Astrocyte (in vitro differentiated cells and primary cell): ENCODE measurements around the gene ZNF24. TPM values are rescaled to one million over a fixed set of nuclear protein-coding genes. Genes with fewer than 3 reads are reported as not detected.

Experiments
- DNase-seq: peaks from one replicate; pipeline ENCODE4 v3.0.0-alpha.2; 2010; ENCODE audit warnings: low read depth
- FAIRE-seq: peaks from 2 replicates; lab custom pipeline; 2011; peaks lifted over from hg19 to GRCh38; lab: Jason Lieb, UNC
- H2AFZ ChIP-seq: 2 replicates; pipeline ENCODE4 v1.6.0; 2012; ENCODE audit warnings: low read depth, low read length, inconsistent platforms
- H3K27ac ChIP-seq: 2 replicates; pipeline ENCODE4 v1.5.1; 2011; ENCODE audit warnings: low read depth, low read length, inconsistent platforms
- H3K27me3 ChIP-seq: 2 replicates; pipeline ENCODE4 v1.6.0; 2011; ENCODE audit warnings: low read length, inconsistent platforms; ENCODE audit not compliant: insufficient read depth
- H3K36me3 ChIP-seq: 2 replicates; pipeline ENCODE4 v1.5.1; 2011; ENCODE audit warnings: low read length, inconsistent platforms; ENCODE audit not compliant: insufficient read depth
- H3K4me1 ChIP-seq: 2 replicates; pipeline ENCODE4 v1.5.1; 2011; ENCODE audit warnings: low read length, inconsistent platforms; ENCODE audit not compliant: insufficient read depth
- H3K4me2 ChIP-seq: 2 replicates; pipeline ENCODE4 v1.6.0; 2012; ENCODE audit warnings: low read length, inconsistent platforms
- H3K4me3 ChIP-seq: 2 replicates; pipeline ENCODE4 v1.5.1; 2011; ENCODE audit warnings: low read depth, mild to moderate bottlenecking, low read length, inconsistent platforms; ENCODE audit not compliant: insufficient read depth
- H3K79me2 ChIP-seq: 2 replicates; pipeline ENCODE4 v1.6.0; 2012; ENCODE audit warnings: mild to moderate bottlenecking, low read length, inconsistent platforms; ENCODE audit not compliant: insufficient read depth
- H3K9ac ChIP-seq: 2 replicates; pipeline ENCODE4 v1.6.0; 2012; ENCODE audit warnings: mild to moderate bottlenecking, low read length, inconsistent platforms
- H3K9me3 ChIP-seq: 2 replicates; pipeline ENCODE4 v1.5.1; 2012; ENCODE audit warnings: low read depth, mild to moderate bottlenecking, low read length, inconsistent platforms; ENCODE audit not compliant: insufficient read depth
- H4K20me1 ChIP-seq: 2 replicates; pipeline ENCODE4 v1.6.0; 2012; ENCODE audit warnings: low read length, inconsistent platforms; ENCODE audit not compliant: insufficient read depth
- H3K27ac Mint-ChIP-seq: one replicate; pipeline ENCODE4 v1.8.0; 2021; ENCODE audit warnings: mild to moderate bottlenecking, mixed read lengths; ENCODE audit not compliant: unreplicated experiment
- H3K27me3 Mint-ChIP-seq: one replicate; pipeline ENCODE4 v1.8.0; 2021; ENCODE audit warnings: low read depth, mixed read lengths; ENCODE audit not compliant: unreplicated experiment
- H3K36me3 Mint-ChIP-seq: one replicate; pipeline ENCODE4 v1.8.0; 2021; ENCODE audit warnings: low read depth, mixed read lengths; ENCODE audit not compliant: unreplicated experiment
- H3K4me1 Mint-ChIP-seq: one replicate; pipeline ENCODE4 v1.8.0; 2021; ENCODE audit warnings: low read depth, mixed read lengths; ENCODE audit not compliant: unreplicated experiment
- H3K4me3 Mint-ChIP-seq: one replicate; pipeline ENCODE4 v1.8.0; 2021; ENCODE audit warnings: mild to moderate bottlenecking, moderate library complexity, mixed read lengths; ENCODE audit not compliant: unreplicated experiment
- H3K9me3 Mint-ChIP-seq: one replicate; pipeline ENCODE4 v1.8.0; 2021; ENCODE audit warnings: mild to moderate bottlenecking, mixed read lengths; ENCODE audit not compliant: unreplicated experiment
- CTCF ChIP-seq: IDR thresholded peaks from 2 replicates; pipeline ENCODE4 v1.5.1; 2011; ENCODE audit warnings: low read depth, mild to moderate bottlenecking, inconsistent platforms, low read length, moderate library complexity; ENCODE audit not compliant: insufficient read depth
- EZH2 ChIP-seq: IDR thresholded peaks from 2 replicates; pipeline ENCODE4 v1.6.1; 2012; ENCODE audit warnings: mild to moderate bottlenecking, low read length, inconsistent platforms; ENCODE audit not compliant: insufficient read depth
- total RNA-seq: library from RNA; stranded (reverse); gene quantifications from 2 replicates; pipeline ENCODE4 v1.2.1, GENCODE V29; 2021

The ZNF24 gene
- total RNA-seq, 1 donor from 2014 or later = 55.6 TPM

GRCh38 chr18:35283923-35284794, 60.1 kb downstream of the ZNF24 start:
- TF ChIP-seq EZH2 (no peak), CTCF (no peak)
- Histone ChIP-seq H3K27me3 (no peaks in the 10 kb centered on the region), H2AFZ (no peak overlapping the region), H3K36me3 (no peaks in the 10 kb centered on the region), H3K27ac (no peak overlapping the region), H3K4me3 (no peak overlapping the region), H3K79me2 (peaks cover 68% of the 10 kb centered on the region), H3K4me1 (peaks cover 7% of the 10 kb centered on the region), H4K20me1 (no peaks in the 10 kb centered on the region), H3K9me3 (peaks cover 3% of the 10 kb centered on the region), H3K4me2 (no peak overlapping the region), H3K9ac (no peak overlapping the region)
- Mint-ChIP-seq H3K4me1 (peaks cover under 1% of the 10 kb centered on the region), H3K9me3 (peaks cover 10% of the 10 kb centered on the region), H3K36me3 (peaks cover 14% of the 10 kb centered on the region), H3K27me3 (no peaks in the 10 kb centered on the region), H3K4me3 (no peak overlapping the region), H3K27ac (no peak overlapping the region)
- DNase-seq = no peak
- no peak for FAIRE-seq

- Mint-ChIP-seq H3K4me3 (no peak overlapping the region), H3K9me3 (peaks cover 19% of the 10 kb centered on the region), H3K4me1 (no peaks in the 10 kb centered on the region), H3K27me3 (no peaks in the 10 kb centered on the region), H3K27ac (no peak overlapping the region), H3K36me3 (peaks cover 15% of the 10 kb centered on the region)
- H3K4me1 ChIP-seq = peaks cover 7% of the 10 kb centered on the region
- H3K36me3 ChIP-seq = no peaks in the 10 kb centered on the region
- no peak overlapping the region for H3K9ac ChIP-seq
- no peak overlapping the region for H3K4me3 ChIP-seq
- no peak for TF ChIP-seq CTCF
- TF ChIP-seq EZH2 = no peak
- FAIRE-seq = peak; percentile 74
- peak; percentile 83 for DNase-seq
- H3K79me2 ChIP-seq = peaks cover 52% of the 10 kb centered on the region
- H3K27me3 ChIP-seq = no peaks in the 10 kb centered on the region
- H2AFZ ChIP-seq = no peak overlapping the region
- peak overlapping the region; percentile 50 for H3K27ac ChIP-seq
- peaks cover 5% of the 10 kb centered on the region for H3K9me3 ChIP-seq
- H4K20me1 ChIP-seq = no peaks in the 10 kb centered on the region
- H3K4me2 ChIP-seq = peak overlapping the region; percentile 47
Measured at GRCh38 chr18:35282353-35282752, 61.9 kb downstream of the ZNF24 start.

Other genes with a start within 250 kb of the ZNF24 start
- 7.9 and 8.0 TPM in 2 replicates for gene ZNF397, start 103.4 kb downstream of the ZNF24 start, total RNA-seq
- gene ZSCAN30, start 54.2 kb downstream of the ZNF24 start, total RNA-seq = 19.0 and 20.4 TPM in 2 replicates
- 1.3 and 1.4 TPM in 2 replicates for gene ZNF396, start 32.9 kb upstream of the ZNF24 start, total RNA-seq
- gene INO80C, start 153.5 kb upstream of the ZNF24 start, total RNA-seq = 21.1 and 24.6 TPM in 2 replicates
- gene GALNT1, start 237.3 kb upstream of the ZNF24 start, total RNA-seq = 124 and 127 TPM in 2 replicates